Measurements from ENCODE around the gene DAND5.

DAND5 gene

DNA sequence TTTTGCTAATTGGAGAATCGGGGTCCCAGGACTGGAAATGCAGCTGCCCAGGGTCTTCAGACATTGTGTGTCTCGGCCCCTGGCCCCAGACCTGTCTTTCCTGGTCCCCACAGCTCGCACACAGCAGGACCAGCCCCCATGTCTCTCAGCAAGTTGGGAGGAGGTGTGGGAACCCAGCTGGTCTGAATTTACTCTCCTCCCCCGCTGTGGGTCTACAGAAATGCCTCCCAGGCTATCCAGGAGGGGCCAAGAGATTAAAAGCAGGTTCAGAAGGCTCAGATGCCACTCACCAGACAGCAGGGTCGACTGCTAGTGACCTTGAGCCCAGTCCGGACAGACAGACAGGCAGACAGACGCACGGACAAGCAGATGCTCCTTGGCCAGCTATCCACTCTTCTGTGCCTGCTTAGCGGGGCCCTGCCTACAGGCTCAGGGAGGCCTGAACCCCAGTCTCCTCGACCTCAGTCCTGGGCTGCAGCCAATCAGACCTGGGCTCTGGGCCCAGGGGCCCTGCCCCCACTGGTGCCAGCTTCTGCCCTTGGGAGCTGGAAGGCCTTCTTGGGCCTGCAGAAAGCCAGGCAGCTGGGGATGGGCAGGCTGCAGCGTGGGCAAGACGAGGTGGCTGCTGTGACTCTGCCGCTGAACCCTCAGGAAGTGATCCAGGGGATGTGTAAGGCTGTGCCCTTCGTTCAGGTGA lies at the start of gene DAND5:
Gene DAND5, plus strand, starts transcription at position 285 of the 697 bp plus-strand sequence. Its CDS starts 85 bp downstream, at position 370.
- DNase-seq (ENCODE audit: low read depth in 2 of 2) = no peak

DNA sequence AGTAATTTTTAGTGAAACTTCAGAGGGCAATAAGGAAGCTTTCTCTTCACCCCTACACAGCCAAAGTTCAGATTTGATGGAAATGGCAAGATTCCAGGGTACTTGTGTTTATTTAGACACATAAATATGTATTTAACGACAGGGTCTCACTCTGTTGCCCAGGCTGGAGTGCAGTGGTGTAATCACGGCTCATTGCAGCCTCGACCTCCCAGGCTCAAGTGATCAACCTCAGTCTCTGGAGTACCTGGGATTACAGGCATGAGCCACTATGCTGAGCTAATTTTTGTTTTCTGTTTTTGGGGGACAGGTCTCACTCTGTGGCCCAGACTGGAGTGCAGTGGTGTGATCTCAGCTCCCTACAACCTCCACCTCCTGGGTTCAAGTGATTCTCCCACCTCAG lies 48.3 kb upstream of the DAND5 start:
- DNase-seq (ENCODE audit: low read depth in 2 of 2) = no peak

GRCh38 chr19:12922959-12923358 lies 46.4 kb upstream of the DAND5 start:
- DNase-seq (ENCODE audit: low read depth in 2 of 2) = no peak

DNA sequence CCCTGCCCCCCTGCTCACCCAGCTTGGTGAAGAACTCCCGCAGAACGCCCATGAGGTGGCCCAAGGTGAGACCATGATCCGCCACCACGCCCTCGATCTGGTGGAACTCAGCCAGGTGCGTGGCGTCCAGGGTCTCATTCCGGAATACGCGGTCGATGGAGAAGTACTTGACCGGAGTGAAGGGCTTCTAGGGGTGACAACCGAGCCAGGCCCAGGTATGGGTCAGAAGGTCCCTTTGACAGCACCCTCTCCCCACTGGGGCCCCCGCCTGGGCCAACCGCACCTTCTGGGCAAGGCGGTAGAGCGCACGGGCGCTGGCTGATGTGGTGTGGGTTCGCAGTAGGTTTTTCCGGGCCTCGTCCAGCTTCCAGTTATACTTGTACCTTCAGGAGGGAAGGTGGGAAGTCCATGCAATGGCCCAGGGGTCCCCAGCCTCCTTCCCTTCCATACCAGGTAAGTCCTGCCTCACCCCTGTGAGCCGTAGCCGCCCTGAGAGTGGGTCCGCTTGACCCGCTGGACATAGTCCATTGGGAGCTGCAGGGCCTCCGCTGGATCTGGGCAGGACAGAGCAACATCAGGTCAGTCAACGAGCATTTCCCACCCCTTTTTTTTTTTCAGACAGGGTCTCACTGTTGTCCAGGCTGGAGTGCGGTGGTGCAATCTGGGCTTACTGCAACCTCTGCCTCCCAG lies 44.6 kb upstream of the DAND5 start:
- no peak for DNase-seq (ENCODE audit: low read depth in 2 of 2)

DNA sequence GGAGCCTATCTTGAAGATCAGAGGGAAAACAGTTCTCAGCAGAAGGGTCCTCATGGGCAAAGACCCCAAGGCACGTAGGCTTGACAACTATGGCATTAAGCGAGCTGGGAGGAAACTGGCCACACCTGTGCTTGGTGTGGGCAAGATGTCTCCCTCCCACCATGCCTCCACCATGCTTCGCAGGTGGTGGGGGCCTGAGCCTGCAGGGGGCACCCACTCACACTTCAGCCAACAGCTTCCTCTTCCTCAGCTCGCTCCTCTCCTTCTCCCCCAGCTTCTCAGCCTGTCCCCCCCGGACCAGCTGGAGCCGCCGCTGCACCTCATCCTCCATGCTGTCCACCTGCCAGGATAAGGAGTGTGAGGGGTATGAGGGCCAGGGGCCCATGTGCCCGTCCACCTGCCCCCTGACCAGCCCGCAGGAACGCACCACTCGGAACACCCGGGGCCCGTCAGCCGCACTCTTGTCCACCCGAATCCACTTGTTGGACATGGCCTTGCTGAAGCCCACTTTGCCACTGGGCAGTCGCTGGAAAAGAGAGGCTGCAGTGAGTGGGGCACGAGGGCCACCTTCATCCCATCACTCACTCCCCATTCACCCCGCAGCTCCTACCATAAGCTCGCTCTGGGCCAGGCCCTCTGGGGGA lies 39.3 kb upstream of the DAND5 start:
- no peak for DNase-seq (ENCODE audit: low read depth in 2 of 2)

GRCh38 chr19:12932392-12933286 lies 36.7 kb upstream of the DAND5 start:
- DNase-seq (ENCODE audit: low read depth in 2 of 2) = no peak

DNA sequence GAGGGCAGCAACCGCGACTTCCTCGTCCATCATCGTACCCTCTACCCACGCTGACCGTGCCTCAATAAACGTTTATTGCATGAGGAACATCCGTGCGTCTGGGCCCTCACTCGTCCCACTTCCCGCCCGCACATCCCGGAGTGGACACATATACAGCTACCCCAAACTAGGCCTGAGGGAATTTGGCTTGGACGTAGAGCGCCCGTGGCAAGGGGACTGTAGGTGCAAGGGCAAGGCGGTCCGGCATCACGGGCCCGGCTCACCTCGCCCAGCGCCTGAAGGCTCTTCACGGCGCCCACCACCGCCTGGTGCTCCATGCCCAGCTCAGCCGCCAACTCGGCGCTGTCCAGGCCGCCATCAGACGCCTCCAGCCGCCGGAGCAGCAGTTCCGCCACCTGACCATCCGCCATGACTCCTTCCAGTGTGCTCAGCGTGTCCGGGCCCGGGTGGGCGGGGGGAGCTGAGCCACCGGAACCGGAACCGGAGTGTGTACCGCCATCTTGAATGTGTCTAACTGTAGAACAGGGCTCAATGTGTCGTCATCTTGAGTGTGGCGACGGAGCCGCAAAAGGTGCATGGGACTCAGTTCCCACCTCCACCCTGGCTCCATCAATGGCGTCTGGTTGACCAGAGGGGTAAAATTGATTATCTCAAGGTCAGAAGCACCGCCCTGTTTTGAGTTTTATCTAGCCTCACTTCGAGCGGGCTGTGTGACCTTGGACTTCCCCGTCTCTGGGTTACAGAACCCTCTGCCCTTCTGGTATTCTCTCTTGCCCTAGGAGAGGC lies 35.9 kb upstream of the DAND5 start, which contains the start of gene FARSA:
Gene FARSA, minus strand, starts transcription at position 425 of the 786 bp plus-strand sequence. Its CDS starts 15 bp downstream, at position 410.
- DNase-seq (ENCODE audit: low read depth in 2 of 2) = peak; percentile 85 to 87

- DNase-seq (ENCODE audit: low read depth in 2 of 2) = no peak
These were observed 34.3 kb upstream of the DAND5 start for GRCh38 chr19:12935071-12935470.

DNA sequence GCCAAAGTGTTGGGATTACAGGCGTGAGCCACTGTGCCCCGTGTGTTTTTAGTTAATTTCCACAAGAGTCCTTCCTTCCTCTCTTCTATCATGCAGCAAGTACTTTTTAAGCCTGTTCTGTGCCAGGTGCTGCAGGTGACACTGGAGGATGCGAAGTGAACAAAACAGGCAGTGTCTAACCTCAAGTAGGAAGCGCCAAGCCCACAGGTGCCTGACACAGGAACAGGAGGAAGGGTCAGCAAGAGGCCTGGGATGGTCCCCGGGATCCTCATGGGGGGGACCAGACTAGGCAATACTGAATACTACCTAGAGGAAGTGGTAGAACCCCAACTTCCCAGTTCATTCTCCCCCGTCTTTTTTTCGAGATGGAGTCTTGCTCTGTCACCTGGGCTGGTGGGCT lies 32.8 kb upstream of the DAND5 start:
- no peak for DNase-seq (ENCODE audit: low read depth in 2 of 2)

- DNase-seq (ENCODE audit: low read depth in 2 of 2) = no peak
These were observed 32.1 kb upstream of the DAND5 start for GRCh38 chr19:12937093-12937926.

DNA sequence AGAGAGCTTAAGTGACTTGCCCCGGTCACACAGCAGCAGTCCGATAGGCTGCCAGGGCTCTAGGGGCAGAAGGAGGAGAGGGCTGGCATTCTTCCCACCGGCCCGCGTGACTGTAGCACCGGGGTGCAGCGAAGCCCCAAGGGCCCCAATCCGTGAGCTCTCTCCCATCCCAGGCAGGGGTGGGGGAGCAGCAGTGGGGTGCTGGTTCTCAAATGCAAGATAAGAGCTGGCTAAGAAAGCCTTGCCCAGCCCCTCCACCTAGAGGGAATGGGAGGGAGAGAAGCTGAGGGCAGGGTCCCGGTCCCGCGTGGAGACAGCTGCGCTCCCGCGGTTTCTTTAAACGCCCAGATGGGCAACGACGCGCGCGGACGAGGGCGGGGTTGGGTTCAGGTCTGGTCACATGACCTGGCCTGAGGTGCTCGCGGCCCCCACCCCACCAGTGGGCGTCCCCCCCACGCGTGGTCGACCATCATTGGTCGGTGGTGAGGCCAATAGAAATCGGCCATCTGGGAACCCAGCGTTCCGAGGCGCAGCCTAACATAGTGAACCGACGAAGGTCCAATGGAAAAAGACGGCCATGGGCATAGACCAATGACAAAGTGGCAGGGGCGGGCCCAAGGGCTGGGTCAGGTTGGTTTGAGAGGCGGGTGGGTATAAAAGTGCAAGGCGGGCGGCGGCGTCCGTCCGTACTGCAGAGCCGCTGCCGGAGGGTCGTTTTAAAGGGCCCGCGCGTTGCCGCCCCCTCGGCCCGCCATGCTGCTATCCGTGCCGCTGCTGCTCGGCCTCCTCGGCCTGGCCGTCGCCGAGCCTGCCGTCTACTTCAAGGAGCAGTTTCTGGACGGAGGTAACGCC lies 31.2 kb upstream of the DAND5 start, which contains the start of gene CALR:
Gene CALR, plus strand, starts transcription at position 683 of the 852 bp plus-strand sequence. Its CDS starts 71 bp downstream, at position 754.
- DNase-seq (ENCODE audit: low read depth in 2 of 2) = peak; percentile 98 to 100

DNA sequence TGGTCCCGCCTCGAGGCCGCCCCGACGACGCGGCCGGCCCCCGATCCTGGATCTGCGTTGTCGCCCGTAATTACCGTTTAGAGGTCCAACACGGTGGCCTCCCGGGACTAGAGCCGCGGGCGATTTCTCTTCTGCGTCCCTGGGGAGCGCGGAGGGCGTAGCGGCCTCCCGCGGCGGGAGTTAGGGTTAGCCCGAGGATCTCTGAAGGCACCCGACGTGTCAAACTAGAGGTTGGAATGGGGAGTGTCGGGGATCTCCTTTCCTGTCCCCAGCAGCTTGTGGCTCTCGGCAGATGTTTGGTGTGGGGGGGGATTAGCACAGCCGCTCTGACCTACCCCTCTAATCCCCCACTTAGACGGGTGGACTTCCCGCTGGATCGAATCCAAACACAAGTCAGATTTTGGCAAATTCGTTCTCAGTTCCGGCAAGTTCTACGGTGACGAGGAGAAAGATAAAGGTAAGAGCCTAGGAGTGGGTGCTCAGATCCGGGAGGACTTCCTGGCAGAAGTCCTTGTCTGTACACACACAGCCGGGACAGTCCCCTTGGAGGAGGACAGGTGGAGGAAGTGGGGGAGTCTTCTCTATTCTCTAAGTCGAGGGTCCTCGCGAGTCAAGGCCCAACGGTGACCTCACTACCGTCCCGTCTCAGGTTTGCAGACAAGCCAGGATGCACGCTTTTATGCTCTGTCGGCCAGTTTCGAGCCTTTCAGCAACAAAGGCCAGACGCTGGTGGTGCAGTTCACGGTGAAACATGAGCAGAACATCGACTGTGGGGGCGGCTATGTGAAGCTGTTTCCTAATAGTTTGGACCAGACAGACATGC lies 30.4 kb upstream of the DAND5 start:
- DNase-seq (ENCODE audit: low read depth in 2 of 2) = peak in 1 of 2 donors; percentile 26

- DNase-seq (ENCODE audit: low read depth in 2 of 2) = no peak
These were observed 29.4 kb upstream of the DAND5 start for GRCh38 chr19:12939975-12940423.

- no peak for DNase-seq (ENCODE audit: low read depth in 2 of 2)
These were observed 28.5 kb upstream of the DAND5 start for GRCh38 chr19:12940897-12941296.

DNA sequence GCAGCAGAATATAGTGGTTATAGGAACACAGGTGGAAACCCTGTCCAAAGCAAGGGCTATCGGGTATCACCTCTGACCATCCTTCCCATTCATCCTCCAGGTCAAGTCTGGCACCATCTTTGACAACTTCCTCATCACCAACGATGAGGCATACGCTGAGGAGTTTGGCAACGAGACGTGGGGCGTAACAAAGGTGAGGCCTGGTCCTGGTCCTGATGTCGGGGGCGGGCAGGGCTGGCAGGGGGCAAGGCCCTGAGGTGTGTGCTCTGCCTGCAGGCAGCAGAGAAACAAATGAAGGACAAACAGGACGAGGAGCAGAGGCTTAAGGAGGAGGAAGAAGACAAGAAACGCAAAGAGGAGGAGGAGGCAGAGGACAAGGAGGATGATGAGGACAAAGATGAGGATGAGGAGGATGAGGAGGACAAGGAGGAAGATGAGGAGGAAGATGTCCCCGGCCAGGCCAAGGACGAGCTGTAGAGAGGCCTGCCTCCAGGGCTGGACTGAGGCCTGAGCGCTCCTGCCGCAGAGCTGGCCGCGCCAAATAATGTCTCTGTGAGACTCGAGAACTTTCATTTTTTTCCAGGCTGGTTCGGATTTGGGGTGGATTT lies 25.8 kb upstream of the DAND5 start:
- DNase-seq (ENCODE audit: low read depth in 2 of 2) = no peak

- DNase-seq (ENCODE audit: low read depth in 2 of 2) = no peak
These were observed 25.2 kb upstream of the DAND5 start for GRCh38 chr19:12944104-12944674.

GRCh38 chr19:12945479-12946091 lies 23.8 kb upstream of the DAND5 start, which contains the start of gene RAD23A:
Gene RAD23A, plus strand, starts transcription at chr19:12945862. Its CDS starts 87 bp downstream, at chr19:12945949.
- DNase-seq (ENCODE audit: low read depth in 2 of 2) = peak; percentile 94 to 97

All from stimulated activated CD8-positive, alpha-beta memory T cell treated with anti-CD3 and anti-CD28 coated beads, Interleukin-7, amount 100 ng/mL, for 4 hours (primary cell).